ENCODE data around the gene LPAR1. TPM values are rescaled to one million over a fixed set of nuclear protein-coding genes. Genes with fewer than 3 reads are reported as not detected.

The LPAR1 gene
- total RNA-seq, 1 experiment from 2014 or later: 28.3 TPM

DNA sequence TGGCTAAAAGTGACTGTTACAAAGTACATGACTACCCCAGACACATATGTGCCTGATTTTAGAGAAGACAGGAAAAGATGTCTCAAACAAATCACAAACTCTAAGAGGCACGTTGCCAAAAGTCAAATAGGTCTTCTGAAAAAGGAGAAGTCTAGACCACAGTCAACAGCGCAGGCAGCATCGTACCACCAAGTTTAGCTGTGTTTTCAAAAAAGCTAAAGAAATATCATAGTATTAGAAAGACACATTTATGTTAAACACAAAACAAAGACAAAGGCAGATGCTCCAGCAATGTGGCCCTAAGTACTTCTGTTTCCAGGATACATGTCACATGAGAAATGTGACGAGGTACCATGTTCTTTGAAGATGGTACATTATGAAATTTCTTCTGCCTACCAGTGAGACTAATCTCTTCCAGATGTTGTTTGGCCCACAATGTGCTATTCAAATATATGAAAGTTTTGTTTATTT lies 43.5 kb downstream of the LPAR1 start:
- ChIA-PET CTCF (no interaction called here), POLR2A (ENCODE audit: low non-redundant PET) (no interaction called here)
- no TSS peak for BruUV-seq (replicated peaks)
- peaks cover 1% of the 10 kb centered on the region for H3K36me3 ChIP-seq (ENCODE audit: insufficient read depth, low read length, poor library complexity, severe bottlenecking)
- TF ChIP-seq CTCF (conservative IDR thresholded peaks at IDR 0.05; ENCODE audit: low read depth, low read length): no peak
- TF ChIP-seq EZH2 (IDR thresholded peaks at IDR 0.05; ENCODE audit: borderline replicate concordance, low read depth, low read length, poor library complexity, severe bottlenecking): no peak
- no peaks in the 10 kb centered on the region for H3K27me3 ChIP-seq (replicated peaks; ENCODE audit: insufficient read depth, low read depth, low read length, poor library complexity)
- peak overlapping the region; percentile 19 for H3K4me3 ChIP-seq (ENCODE audit: low read depth, low read length, poor library complexity, severe bottlenecking)
- H3K4me1 ChIP-seq (ENCODE audit: insufficient read depth, low read length, poor library complexity, severe bottlenecking): peaks cover 72% of the 10 kb centered on the region
- peaks cover 3% of the 10 kb centered on the region for H3K9me3 ChIP-seq (ENCODE audit: low read depth, low read length, poor library complexity, severe bottlenecking)
- DNase-seq (ENCODE audit: low spot score): peak; percentile 81
- peak overlapping the region; percentile 77 for H3K27ac ChIP-seq (ENCODE audit: low read depth, low read length, poor library complexity, severe bottlenecking)
- intact Hi-C loops (cut with micrococcal nuclease; ENCODE audit: unreplicated experiment): no loop called here

DNA sequence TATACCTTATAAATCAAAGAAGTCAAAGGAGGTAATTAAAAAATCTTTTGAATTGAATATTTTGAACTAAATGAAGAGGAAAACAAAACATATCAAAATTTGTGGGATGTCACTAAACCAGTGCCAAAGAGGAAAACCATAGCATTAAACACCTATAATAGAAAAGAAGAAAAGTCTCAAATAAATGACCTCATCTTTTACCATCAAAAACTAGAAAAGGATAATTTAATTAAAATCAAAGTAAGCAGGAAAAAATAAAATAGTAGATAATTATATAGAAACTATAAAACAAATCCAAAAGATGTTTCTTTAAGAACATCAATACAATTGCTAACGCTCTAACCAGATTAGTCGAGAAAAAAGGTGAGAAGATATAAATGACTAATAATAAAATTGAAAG lies 47.8 kb downstream of the LPAR1 start:
- ChIA-PET CTCF (no interaction called here), POLR2A (ENCODE audit: low non-redundant PET) (no interaction called here)
- Histone ChIP-seq H3K9me3 (ENCODE audit: low read depth, low read length, poor library complexity, severe bottlenecking) (peaks cover 23% of the 10 kb centered on the region), H3K4me3 (ENCODE audit: low read depth, low read length, poor library complexity, severe bottlenecking) (no peak overlapping the region), H3K27me3 (replicated peaks; ENCODE audit: insufficient read depth, low read depth, low read length, poor library complexity) (no peaks in the 10 kb centered on the region), H3K36me3 (ENCODE audit: insufficient read depth, low read length, poor library complexity, severe bottlenecking) (peaks cover 9% of the 10 kb centered on the region), H3K27ac (ENCODE audit: low read depth, low read length, poor library complexity, severe bottlenecking) (no peak overlapping the region), H3K4me1 (ENCODE audit: insufficient read depth, low read length, poor library complexity, severe bottlenecking) (peaks cover 35% of the 10 kb centered on the region)
- no peak for TF ChIP-seq CTCF (conservative IDR thresholded peaks at IDR 0.05; ENCODE audit: low read depth, low read length)
- TF ChIP-seq EZH2 (IDR thresholded peaks at IDR 0.05; ENCODE audit: borderline replicate concordance, low read depth, low read length, poor library complexity, severe bottlenecking): no peak
- intact Hi-C loops (cut with micrococcal nuclease; ENCODE audit: unreplicated experiment): no loop called here
- no peak for DNase-seq (ENCODE audit: low spot score)
- no TSS peak for BruUV-seq (replicated peaks)

- intact Hi-C loops (cut with micrococcal nuclease; ENCODE audit: unreplicated experiment): no loop called here
- no TSS peak for BruUV-seq (replicated peaks)
- peaks cover 23% of the 10 kb centered on the region for H3K9me3 ChIP-seq (ENCODE audit: low read depth, low read length, poor library complexity, severe bottlenecking)
- no peaks in the 10 kb centered on the region for H3K27me3 ChIP-seq (replicated peaks; ENCODE audit: insufficient read depth, low read depth, low read length, poor library complexity)
- POLR2A ChIA-PET (ENCODE audit: low non-redundant PET): no interaction called here
- H3K4me3 ChIP-seq (ENCODE audit: low read depth, low read length, poor library complexity, severe bottlenecking): no peak overlapping the region
- no peak for DNase-seq (ENCODE audit: low spot score)
- peaks cover 9% of the 10 kb centered on the region for H3K36me3 ChIP-seq (ENCODE audit: insufficient read depth, low read length, poor library complexity, severe bottlenecking)
- H3K4me1 ChIP-seq (ENCODE audit: insufficient read depth, low read length, poor library complexity, severe bottlenecking): peaks cover 15% of the 10 kb centered on the region
- CTCF ChIA-PET: no interaction called here
- H3K27ac ChIP-seq (ENCODE audit: low read depth, low read length, poor library complexity, severe bottlenecking): no peak overlapping the region
- no peak for TF ChIP-seq EZH2 (IDR thresholded peaks at IDR 0.05; ENCODE audit: borderline replicate concordance, low read depth, low read length, poor library complexity, severe bottlenecking)
- no peak for TF ChIP-seq CTCF (conservative IDR thresholded peaks at IDR 0.05; ENCODE audit: low read depth, low read length)
These were observed 51.7 kb downstream of the LPAR1 start for GRCh38 chr9:110986529-110986928.

All from A673 (cell line).